Measurements from ENCODE around the gene GFRAL.

The GFRAL gene

DNA sequence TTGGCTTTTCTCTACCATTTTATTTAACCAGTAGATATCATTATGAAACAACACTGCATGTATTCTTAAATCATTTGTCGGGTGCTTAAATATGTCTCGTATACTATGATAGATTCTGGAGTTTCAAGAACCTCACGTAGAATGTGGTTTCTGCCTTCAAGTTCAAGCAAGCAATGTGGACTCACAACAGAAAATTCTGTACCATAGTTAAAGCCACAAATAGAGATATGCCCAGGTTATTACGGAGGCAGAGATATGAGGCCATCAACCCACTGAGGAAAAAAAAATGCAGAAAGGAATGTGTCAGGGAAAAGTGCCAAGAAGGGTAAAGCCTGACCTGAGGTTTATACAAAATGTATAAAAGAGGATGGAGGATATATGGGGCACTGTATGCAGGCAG, 109.9 kb downstream of the GFRAL start:
- no peak for DNase-seq

DNA sequence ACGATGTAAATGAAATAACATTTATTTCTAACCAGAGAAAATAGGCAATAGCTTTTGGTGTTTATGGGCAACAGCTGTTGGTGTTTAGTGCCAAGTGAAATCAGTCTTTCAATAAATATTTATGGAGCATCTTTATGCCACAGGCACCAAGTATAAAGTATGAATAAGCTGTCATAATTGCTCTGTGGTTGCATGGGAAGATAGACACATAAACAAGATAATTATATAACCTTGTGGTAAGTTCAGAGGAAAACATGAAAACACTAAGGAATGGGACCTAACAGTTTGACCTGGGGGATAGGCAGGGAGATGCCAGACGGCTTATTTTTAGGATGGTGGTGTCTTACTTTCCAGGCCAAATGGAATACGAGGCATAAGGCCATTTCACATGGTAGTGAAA, 110.9 kb downstream of the GFRAL start:
- DNase-seq: no peak

DNA sequence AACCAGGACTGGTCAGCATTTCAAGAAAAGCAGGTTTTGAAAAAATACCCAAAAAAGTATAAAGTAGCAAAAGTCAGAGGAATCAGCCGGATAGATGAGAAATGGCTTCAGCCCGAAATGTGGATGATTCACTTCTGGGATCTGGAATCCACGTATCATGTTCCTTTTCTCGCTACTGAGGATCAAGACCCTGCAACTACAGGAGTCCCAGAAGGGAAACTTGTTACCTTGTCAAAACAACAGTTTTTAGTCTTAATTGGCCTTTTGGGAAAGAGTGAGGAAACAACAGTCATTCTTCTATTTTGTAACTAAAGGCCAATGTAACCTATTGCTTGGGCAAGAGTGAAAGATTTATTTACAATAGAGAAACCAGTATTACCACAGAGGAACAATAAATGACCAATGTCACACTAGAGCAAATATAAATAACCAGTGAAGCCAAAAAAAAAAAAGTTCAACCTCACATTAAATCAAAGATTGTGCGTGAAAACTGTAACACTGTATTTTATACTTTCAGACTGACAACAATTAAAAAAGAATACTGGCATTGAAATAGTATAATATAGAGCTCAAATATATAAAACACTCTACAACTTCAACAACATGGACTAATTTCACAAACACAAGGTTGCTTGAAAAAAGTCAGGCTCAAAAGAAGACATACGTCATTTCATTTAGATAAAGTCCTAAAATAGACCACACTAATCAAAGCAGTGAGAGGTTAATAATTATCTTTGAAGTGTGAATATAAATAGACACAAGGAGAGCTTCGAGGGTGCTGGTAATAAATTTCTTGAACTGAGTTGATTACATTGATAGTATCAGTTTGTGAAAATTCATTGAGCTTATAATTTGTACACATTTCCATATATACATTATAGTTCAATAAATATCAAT, 116.2 kb downstream of the GFRAL start:
- DNase-seq: no peak

DNA sequence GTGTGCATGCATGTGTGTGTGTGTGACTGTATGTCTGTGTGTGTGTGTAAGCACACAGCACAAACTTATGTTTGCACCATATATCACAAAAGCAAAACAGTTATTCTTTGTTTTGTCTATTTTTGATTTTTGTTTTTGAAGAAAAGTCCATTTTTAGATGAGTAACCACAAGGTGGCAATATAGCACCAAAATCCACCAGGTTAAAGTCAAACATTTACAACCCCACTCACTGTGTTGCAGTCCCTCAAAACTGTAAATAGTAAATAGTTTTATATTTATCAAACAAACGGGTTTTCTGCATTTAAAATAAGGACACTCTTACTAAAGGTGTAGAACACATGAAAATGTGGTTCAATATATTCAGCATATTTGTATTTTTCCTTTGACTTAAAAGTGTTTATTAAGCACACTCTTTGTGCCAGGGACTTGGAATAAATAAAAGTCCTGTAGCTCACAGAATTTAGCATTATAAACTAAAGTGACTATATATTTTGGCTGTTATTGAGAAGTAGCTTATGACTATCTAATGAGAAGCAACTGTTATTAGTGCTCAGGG, 118.5 kb downstream of the GFRAL start:
- no peak for DNase-seq

DNA sequence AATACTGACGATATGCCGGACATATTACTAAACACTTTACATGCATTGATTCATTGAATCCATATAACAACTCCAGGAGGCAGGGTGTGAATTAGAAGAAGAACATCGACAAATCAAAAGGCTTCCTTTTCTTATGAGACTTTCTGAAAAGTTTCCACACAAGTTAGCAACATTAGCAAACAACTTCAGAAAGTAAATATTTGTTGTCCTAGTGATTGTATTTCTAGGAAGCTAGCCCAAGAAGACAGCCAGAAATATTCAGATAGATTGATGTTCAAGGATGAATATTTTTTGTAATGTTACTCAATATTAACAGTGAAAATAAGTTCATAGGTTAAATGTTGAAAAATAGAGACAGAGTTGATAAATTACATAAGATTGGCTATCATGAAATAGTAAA, 120.6 kb downstream of the GFRAL start:
- DNase-seq: no peak

DNA sequence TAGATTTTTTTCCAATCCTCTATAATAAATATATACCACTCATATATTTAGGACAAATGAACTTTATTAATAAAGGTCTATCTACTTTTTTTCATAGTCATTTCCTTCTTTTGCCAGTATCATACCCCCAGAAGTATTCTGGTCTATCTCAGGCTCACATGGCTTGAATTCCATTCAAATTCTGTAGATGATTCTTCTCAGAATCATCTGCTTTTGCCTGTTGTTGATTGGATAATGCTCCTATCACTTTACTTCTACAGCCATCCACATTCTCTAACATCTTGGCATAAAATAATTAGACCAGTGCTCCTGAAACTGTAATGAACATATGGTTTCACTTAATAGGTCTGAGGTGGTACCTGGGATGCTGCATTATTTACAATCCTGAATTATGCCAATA, 121.2 kb downstream of the GFRAL start:
- DNase-seq: no peak

DNA sequence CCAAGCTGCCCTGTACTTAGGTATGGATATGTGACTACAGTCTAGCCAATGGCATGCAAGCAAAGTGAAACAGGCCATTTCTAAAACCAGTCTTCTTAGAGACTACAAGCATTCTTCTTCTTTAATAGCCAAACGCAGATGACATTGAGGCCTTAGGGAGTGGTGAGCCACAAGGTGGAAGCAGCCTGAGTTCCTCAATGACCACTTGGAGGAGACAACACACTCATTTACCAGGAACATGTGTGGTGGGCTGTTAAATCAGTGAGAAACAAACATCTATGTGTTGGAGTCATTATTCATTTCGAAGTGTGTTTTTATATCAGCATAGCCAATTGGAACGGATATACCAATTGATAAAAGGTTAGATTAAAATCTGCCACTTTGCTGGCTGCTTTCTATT, 122.0 kb downstream of the GFRAL start:
- no peak for DNase-seq

DNA sequence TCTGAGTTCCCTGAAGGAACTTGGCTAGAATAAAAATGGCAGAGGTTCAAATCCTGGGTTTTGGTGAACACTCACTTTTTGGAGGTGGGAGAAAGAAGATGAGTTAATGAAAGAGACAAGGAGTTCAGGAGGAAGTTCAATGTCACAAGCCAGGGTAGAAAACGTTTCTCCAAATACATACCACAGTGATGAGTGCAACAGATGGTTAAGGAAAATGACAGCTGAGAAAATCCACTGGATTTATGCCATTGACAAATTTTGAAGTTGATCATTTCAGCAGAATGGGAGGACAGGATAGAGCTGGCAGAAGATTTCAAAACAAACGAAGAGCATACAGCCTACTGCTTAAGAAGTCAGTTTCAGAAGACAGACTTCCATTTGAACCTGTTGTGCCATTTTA, 122.7 kb downstream of the GFRAL start:
- DNase-seq: no peak

Measured in NCI-H187 treated with DMSO at 0.1 percent for 48 hours (cell line).